Left ventricle myocardium inferior (tissue), 1 donor: ENCODE measurements around the gene GNAT3. TPM values are rescaled to one million over a fixed set of nuclear protein-coding genes. Genes with fewer than 3 reads are reported as not detected.

Experiments
- DNase-seq: peaks from one replicate; pipeline ENCODE4 v3.0.0-alpha.2; 2020
- H3K27ac ChIP-seq: fragments of 200-600 bp; replicated peaks from 2 replicates; pipeline ENCODE4 v1.8.0; 2021
- H3K27me3 ChIP-seq: fragments of 200-600 bp; 2 replicates; pipeline ENCODE4 v1.8.0; 2021; ENCODE audit warnings: low read depth
- H3K36me3 ChIP-seq: fragments of 200-600 bp; 2 replicates; pipeline ENCODE4 v1.8.0; 2021
- H3K4me1 ChIP-seq: fragments of 200-600 bp; 2 replicates; pipeline ENCODE4 v1.8.0; 2021
- H3K4me3 ChIP-seq: fragments of 200-600 bp; 2 replicates; pipeline ENCODE4 v1.8.0; 2021; ENCODE audit warnings: mild to moderate bottlenecking, moderate library complexity
- H3K9me3 ChIP-seq: fragments of 200-600 bp; replicated peaks from 2 replicates; pipeline ENCODE4 v1.8.0; 2021
- intact Hi-C: fragments of 100-400 bp; cut with micrococcal nuclease; formaldehyde crosslinking; loops from one replicate; pipeline ENCODE4 v1.11.0; 2022
- total RNA-seq: library from RNA; stranded (reverse); fragmentation: NEBNext Ultra II Directional; extraction: Animal tissue kit (Norgen Biotek cat#: 25700); gene quantifications from one replicate; pipeline ENCODE4 v1.2.1, GENCODE V29; 2021
- TF ChIP-seq, protein P1 (sequence below): fragments of 200-600 bp; IDR thresholded peaks from 2 replicates; pipeline ENCODE4 v1.8.0; 2021; ENCODE audit warnings: antibody characterized with exemption, mild to moderate bottlenecking, borderline replicate concordance
- donor health status: DM: no; HTN: yes; CAD: no; lungs with severe emphysema.

Gene GNAT3
- total RNA-seq, 1 donor from 2014 or later, result not detected

DNA sequence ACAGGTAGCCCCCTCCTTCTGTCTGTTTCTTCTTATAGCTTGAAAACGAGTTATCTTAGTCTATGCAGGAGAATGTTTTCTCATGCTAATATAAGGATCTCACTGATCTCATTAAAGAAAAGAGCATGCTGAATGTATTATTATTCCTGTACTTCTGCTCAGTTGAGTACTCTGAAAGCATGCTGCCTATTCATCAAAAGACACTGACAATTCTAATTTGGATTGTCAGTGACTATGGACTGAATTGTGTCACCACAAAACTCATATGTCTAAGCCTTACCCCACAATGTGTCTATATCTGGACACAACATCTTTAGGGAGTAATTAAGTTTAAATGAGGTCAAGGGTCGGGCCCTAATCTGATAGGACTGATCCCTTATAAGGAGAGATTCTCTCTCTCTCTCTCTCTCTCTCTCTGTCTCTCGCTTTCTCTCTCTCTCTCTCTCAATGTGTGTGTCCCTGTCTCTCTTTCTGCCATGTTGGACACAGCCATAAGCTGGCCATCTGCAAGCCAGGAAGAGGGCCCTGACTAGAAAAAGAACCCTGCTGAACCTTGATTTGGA lies 98.4 kb downstream of the GNAT3 start:
- Histone ChIP-seq H3K4me3 (no peak overlapping the region), H3K4me1 (peaks cover 3% of the 10 kb centered on the region), H3K9me3 (no peaks in the 10 kb centered on the region), H3K27ac (no peak overlapping the region), H3K27me3 (no peaks in the 10 kb centered on the region), H3K36me3 (no peaks in the 10 kb centered on the region)
- DNase-seq, result no peak
- TF ChIP-seq, protein P1, sequence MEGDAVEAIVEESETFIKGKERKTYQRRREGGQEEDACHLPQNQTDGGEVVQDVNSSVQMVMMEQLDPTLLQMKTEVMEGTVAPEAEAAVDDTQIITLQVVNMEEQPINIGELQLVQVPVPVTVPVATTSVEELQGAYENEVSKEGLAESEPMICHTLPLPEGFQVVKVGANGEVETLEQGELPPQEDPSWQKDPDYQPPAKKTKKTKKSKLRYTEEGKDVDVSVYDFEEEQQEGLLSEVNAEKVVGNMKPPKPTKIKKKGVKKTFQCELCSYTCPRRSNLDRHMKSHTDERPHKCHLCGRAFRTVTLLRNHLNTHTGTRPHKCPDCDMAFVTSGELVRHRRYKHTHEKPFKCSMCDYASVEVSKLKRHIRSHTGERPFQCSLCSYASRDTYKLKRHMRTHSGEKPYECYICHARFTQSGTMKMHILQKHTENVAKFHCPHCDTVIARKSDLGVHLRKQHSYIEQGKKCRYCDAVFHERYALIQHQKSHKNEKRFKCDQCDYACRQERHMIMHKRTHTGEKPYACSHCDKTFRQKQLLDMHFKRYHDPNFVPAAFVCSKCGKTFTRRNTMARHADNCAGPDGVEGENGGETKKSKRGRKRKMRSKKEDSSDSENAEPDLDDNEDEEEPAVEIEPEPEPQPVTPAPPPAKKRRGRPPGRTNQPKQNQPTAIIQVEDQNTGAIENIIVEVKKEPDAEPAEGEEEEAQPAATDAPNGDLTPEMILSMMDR, result no peak
- intact Hi-C loops, result no loop called here

DNA sequence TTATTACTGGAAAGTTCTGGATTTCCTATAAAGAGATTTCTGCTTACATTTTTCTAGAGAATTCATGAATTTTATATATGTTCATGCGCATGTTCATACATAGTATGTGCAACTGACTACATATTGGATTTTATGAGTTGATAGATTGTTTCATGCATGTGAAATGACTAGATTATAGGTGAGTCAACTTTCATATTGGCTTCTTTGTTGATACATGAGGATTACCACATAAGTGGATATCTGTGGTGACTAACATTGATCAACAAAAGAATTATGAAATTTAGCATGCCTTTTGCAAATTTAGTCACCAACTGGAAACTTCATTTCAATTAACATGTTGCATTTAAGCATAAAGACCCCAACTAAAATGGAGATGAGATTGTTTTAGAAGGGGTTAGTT lies 99.0 kb downstream of the GNAT3 start:
- Histone ChIP-seq H3K27me3 (no peaks in the 10 kb centered on the region), H3K9me3 (no peaks in the 10 kb centered on the region), H3K27ac (no peak overlapping the region), H3K4me3 (no peak overlapping the region), H3K36me3 (no peaks in the 10 kb centered on the region), H3K4me1 (peaks cover 3% of the 10 kb centered on the region)
- no peak for DNase-seq
- intact Hi-C loops, result no loop called here
- TF ChIP-seq, protein P1, result no peak

DNA sequence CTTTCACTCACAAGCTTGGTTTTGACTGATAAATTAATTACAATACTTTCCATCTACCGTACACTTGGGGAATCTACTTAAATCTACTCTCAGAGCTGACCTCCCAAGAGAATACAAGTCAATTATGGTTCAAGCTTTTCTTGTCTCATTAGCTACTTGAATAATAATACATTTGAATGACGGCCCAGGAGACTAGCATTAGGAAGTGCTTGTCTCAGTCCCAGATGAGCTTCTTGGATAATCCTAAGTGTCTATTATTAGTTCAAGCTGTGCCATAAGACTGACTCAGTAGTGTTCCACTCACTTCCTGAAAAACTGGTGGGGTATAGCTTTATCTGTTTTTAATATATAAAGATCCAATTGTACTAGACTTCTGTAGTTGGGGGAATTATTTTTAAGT lies 100.2 kb downstream of the GNAT3 start:
- Histone ChIP-seq H3K36me3 (no peaks in the 10 kb centered on the region), H3K4me1 (no peaks in the 10 kb centered on the region), H3K27me3 (no peaks in the 10 kb centered on the region), H3K4me3 (no peak overlapping the region), H3K27ac (no peak overlapping the region), H3K9me3 (no peaks in the 10 kb centered on the region)
- no peak for DNase-seq
- TF ChIP-seq, protein P1, result no peak
- intact Hi-C loops, result no loop called here

DNA sequence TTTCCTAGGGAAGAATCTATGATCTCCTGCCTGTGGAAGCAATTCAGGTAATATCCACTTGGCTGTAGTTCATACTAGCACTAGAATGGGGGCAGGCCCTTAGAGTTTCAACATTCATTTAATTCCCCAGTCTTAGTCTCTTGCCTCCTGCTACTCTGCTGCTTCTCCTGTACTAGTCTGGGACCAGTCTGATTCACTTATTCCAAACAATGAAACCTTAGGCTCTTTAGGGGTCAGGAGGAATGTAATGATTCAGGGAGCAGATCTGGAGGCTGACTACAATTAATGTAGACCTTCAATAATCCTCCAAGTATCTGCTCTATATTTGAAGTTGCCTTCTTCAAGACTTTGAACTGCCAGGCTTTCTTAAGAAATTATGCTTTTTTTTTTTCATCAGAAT lies 101.8 kb downstream of the GNAT3 start:
- no peak for DNase-seq
- H3K36me3 ChIP-seq, result no peaks in the 10 kb centered on the region
- no peaks in the 10 kb centered on the region for H3K27me3 ChIP-seq
- TF ChIP-seq, protein P1, result no peak
- H3K4me1 ChIP-seq, result no peaks in the 10 kb centered on the region
- intact Hi-C loops, result no loop called here
- H3K9me3 ChIP-seq, result no peaks in the 10 kb centered on the region
- H3K27ac ChIP-seq, result no peak overlapping the region
- H3K4me3 ChIP-seq, result no peak overlapping the region

Other genes starting within 250 kb of the GNAT3 start
- 1,018 TPM for gene CD36, start 126.6 kb upstream of the GNAT3 start, total RNA-seq